A172 (cell line): ENCODE results near the gene NEMP1. TPM values are rescaled to one million over a fixed set of nuclear protein-coding genes. Genes with fewer than 3 reads are reported as not detected.
"Not testable (repeated sequence)": the region's sequence is repeated elsewhere in the genome, so short reads cannot be mapped to it uniquely, and the experiment has no call there.

ENCODE experiments used
- DNase-seq: peaks from one replicate; pipeline ENCODE4 v3.0.0-alpha.2; 2015; ENCODE audit warnings: low spot score
- total RNA-seq: library from RNA; depleted of rRNA; stranded (reverse); fragments of >200 nt; shearing (Covaris generic); gene quantifications from 2 replicates; pipeline ENCODE4 v1.2.3, GENCODE V29; 2014

Gene NEMP1
- total RNA-seq, 1 experiment from 2014 or later, result 26.3 TPM

GRCh38 chr12:57057067-57057751, 21.4 kb downstream of the NEMP1 start:
- no peak for DNase-seq

DNA sequence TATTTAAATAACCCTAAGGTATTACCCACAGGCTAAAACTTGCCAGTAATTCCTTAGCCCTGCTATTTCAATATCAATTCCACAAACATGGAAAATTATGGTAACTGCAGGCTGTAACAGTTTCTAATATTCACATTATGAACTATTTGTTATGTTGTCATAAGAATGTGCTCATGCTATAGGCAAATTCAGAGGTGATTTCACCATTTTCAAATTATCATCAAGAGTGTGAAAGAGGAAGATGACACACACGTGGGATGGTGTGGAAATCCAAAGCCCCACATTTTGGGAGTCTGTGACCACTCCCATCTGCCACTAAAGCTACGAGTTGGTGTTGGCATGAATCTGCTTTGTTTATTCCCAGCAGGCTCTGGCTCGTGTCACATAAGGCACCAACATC, 22.8 kb downstream of the NEMP1 start:
- no peak for DNase-seq

DNA sequence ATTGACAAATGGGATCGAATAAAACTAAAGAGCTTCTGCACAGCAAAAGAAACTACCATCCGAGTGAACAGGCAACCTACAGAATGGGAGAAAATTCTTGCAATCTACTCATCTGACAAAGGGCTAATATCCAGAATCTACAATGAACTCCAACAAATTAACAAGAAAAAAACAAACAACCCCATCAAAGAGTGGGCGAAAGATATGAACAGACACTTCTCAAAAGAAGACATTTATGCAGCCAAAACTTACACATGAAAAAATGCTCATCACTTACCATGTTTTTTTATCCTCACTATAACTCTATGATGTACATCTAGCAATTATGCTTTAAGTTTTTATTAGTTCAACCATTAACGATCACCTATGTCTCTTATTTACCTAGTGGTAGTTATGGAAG, 24.7 kb downstream of the NEMP1 start:
- not testable (repeated sequence) for DNase-seq

- DNase-seq, result not testable (repeated sequence)
Observed at GRCh38 chr12:57053146-57053545, 25.4 kb downstream of the NEMP1 start.

DNA sequence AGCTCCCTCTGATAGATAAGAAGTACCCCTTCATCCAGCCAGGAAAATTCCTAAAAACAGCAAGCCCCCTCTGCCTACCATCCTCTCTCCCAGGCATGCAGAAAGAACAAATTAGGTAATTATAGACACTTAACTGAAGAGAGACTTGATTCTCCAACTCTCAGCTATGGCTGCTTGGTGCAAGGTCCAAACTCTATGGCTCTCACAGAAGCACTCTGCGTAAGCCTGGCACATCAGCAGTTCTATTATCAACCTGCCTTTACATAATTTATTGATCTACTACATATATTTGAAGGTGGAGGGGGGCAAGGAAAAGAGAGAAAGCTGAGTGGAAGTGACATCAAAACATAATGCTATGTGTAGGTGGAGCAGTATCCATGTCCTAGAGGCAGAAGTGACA, 27.6 kb downstream of the NEMP1 start:
- no peak for DNase-seq

DNA sequence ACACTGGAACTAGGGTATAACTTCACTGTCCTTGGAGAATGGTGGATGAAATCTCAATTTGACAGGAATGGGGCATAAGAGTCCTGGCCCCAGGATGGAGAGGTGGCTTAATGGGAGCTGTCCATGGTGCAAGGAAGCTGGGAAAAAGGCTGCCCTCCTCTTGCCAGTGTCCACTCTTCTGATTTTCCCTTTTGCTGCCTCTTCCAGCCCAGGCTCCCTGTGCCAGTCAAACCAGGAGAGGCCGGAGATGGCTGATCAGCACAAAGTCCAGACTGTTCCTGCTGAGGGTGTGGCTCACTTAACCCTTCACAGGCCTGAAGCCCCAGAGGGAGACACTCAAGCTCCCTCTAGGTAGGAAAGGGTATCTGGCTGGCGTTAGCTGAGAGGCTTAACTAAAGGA, 28.7 kb downstream of the NEMP1 start, which contains the start of gene MYO1A:
Gene MYO1A (minus strand): TSS at position 240 of the 400 bp plus-strand sequence. CDS start 1,806 bp downstream, outside the sequence.
- peak; percentile 35 for DNase-seq

DNA sequence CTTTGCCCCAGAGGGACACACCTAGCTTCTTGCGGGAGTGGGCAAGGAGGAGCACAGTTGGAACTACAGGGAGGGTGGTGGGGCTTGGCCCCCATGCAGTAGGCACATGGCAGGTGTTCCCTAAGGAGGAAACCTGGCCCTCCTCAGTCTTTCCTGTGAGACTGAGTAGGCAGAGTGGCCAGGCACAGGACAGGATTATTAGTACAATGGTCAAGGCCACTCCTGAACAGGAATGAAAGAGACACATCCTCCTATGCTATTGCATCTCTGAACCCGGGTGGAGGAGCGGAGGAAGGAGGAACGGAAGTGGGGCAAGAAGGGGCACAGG, 29.5 kb downstream of the NEMP1 start:
- DNase-seq, result no peak

DNA sequence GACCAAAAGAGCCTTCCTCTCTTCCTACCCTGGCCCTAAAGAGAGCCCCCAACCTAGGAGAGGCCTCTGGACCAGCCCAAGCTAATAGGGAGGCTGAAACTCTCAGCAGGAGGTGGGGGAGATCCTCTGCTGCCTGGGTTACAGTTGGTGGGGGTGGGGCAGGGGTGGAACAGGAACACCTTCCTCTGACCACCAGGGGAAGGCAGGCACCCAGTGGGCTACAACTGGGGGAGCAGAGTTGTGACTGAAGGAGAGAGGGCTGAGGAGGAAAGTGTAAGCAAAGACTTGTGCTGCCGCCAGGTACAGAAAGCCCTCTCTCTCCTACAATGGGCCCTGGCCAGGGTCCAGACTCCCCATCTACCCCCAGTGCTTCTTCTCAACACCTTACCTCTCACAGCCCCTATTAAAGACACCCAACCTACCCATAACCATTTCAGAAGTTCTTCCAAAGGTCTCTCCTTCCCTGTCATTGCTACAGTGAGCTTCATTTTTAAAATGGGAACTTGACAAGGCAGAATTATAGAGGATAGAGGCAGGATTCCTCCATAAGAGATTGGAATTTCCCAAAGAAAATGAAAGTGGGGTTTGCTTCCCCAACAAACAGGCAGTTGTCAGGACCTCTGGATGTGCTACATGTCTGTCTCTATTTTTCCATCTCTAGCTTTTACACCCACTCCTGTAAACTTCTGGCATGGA, 30.0 kb downstream of the NEMP1 start:
- DNase-seq, result no peak

DNA sequence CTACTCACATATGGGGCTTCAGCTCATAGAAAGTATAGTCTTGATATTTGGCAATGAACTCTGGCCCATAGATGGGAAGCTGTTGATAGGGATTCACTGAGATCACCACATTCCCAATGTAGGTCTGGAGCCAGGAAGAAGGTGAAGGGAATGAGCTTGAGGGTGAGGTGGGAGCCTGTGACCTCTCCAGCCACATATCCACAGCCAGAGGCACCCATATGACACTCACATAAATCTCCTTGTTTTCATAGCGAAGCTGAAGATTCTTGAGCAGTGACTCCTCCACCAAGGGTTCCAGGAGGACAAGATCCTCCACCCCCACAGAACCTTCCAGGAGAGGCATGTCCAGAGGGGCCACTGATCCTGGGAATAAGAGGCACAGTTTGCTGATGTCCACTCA, 30.6 kb downstream of the NEMP1 start:
- DNase-seq, result peak; percentile 58

GRCh38 chr12:57046947-57047890, 31.4 kb downstream of the NEMP1 start:
- DNase-seq, result no peak

GRCh38 chr12:57046086-57046791, 32.4 kb downstream of the NEMP1 start:
- no peak for DNase-seq

- DNase-seq, result no peak
Observed at GRCh38 chr12:57044889-57045288, 33.7 kb downstream of the NEMP1 start.

DNA sequence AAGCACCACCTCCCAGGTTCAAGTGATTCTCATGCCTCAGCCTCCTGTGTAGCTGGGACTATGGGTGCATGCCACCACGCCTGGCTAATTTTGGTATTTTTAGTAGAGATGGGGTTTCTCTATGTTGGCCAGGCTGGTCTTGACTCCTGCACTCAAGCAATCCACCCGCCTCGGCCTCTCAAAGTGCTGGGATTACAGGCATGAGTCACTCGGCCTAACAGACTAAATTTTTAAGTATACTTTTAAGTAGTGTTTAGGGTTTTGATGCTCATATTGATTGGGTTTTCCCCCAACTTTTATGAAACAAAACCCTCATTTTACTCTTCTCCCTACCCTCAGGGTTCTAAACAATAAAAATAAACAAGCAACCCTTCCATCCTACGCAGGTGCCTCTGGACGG, 34.1 kb downstream of the NEMP1 start:
- no peak for DNase-seq

- no peak for DNase-seq
Observed at GRCh38 chr12:57042695-57043094, 35.9 kb downstream of the NEMP1 start.

- DNase-seq, result no peak
Observed at GRCh38 chr12:57040750-57041149, 37.8 kb downstream of the NEMP1 start.

GRCh38 chr12:57040211-57040610, 38.4 kb downstream of the NEMP1 start:
- no peak for DNase-seq

DNA sequence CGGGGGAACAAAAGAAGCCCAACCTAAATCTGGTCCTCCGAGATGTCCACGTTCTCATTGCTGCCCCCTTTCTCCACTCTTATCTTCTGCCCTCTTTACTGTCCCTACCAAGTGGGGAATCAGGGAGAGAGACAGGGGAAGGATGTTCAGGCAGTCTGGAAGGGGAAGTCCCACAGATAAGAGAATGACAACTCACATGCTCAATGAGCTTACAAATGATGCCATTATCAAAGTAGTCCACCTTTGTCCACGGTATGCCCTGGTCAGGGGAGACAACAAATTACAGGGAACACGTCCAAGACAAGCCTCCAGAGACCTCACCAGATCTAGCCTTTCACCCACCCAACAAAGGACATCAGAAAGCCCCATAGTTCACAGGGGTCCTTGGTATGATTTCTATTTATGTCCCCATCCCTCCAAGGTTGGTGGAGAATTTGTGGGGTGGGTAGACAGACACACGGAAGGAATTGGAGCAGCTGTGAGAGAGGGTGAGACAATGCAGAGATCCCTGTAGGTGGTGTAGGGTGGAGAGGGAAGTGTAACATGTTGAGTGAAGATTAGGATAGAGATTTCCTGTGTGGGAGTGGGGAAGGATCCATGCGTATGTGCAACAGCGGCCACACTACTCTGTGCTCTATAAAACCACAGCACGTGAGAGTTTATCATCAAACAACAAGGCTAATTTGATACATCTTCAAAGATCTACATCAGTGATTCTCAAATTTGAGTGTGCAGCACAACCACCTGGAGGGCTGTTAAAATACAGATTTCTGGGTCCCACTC, 39.4 kb downstream of the NEMP1 start:
- DNase-seq, result no peak

GRCh38 chr12:57037264-57037663, 41.3 kb downstream of the NEMP1 start:
- no peak for DNase-seq

DNA sequence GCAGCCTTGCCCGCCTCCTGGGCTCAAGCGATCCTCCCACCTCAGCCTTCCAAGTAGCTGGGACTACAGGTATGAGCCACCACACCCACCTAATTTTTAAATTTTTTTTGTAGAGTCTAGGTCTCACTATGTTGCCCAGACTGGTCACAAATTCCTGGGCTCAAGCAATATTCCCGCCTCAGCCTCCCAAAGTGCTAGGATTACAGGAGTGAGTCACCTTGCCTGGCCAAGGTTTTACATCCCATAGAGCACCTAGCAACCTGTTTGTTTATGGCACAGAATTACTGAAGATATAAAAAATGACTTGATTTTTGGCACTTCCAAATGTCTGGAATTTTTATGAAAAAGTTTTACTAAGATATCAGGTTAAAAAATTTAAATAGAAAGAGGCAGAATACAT, 45.2 kb downstream of the NEMP1 start:
- DNase-seq, result no peak

- no peak for DNase-seq
Observed at GRCh38 chr12:57031789-57032188, 46.8 kb downstream of the NEMP1 start.

DNA sequence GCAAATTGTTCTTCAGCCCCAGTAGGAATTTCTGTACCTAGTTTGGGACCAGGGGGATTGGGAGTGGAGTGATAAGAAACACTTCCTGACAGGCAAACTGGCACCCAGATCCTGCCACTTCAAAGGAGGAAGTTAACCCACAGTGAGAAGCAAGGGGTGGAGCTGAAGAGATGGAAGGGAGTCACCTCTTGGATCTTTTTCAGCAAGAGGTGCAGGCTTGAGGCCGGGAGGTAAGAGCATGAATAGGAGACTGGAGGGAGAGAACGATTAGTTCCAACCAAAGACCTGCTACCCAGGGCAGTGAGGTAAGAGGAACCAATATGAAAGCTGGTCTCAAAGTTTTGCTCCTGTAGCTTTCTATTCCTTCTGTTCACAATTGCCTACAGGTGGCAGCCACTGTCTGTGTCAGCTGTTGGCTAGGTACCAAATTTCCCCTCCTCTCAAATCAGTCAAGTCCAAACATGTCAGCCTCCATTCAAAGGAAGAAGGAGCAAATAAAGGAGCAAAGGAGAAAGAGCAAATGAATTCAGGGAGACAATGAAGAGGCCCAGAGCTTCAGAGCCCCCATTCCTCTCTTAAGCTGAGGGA, 47.4 kb downstream of the NEMP1 start:
- peak; percentile 6 for DNase-seq
